NCI-H146 treated with DMSO at 0.1 percent for 48 hours (cell line): Measurements from ENCODE around the gene HNRNPUL2.
"Not testable (repeated sequence)": the region's sequence is repeated elsewhere in the genome, so short reads cannot be mapped to it uniquely, and the experiment has no call there.

Experiments
- DNase-seq: peaks from one replicate; lab custom pipeline; 2025; ENCODE audit not compliant: unreplicated experiment; lab: John Stamatoyannopoulos, UW

HNRNPUL2 gene

DNA sequence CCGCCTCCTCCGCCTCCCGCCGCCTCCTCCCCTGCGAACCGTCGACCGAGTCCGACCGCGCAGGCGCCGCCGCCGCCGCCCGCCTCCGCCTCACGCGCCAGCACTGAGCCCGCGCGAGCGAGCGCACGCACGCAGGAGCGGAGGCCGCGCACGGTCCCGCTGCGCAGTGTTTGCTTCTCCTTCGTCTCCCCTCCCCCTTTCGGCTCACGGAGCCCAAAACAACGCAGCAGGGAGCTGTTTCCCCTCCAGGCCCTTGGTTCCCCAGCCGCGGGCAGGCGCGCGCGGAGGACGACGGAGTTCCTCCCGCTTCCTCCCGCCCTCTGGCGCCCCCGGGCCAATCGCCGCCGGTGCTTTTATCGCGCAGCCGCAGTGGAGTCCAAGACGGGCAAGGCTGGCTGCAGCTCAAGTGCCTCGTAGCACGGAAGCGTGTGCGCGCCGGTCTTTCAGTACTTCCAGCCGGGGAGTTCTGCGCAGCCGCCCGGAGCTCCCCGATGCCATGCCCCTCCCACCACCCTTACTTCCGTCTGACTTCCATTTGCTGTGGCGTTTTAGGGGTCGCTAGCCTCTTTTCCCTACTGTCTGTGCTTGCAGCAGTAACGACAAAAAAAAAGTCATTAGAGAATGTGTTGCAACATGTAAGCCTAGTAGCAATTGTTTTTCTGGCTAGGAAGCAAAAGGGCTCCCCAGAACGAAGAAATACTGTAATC is at the start of gene HNRNPUL2:
HNRNPUL2 (minus strand) TSS at position 293 of the 707 bp plus-strand sequence. CDS start 301 bp downstream, outside the sequence.
- peak; percentile 95 for DNase-seq

DNA sequence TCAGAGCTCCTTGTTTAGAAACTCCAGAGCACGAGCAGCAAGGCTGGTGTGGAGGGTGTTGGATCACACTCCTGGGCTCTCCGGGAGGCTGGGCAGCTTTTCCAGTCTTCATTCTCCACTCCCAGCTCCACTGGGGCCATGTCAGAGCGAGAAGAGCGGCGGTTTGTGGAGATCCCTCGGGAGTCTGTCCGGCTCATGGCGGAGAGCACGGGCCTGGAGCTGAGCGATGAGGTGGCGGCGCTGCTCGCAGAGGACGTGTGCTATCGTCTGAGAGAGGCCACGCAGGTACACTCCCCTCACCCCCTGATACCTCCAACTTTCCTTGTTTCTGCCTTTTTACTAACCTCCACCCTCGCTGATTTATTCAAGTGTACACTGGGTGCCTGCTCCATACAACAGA is 48.4 kb upstream of the HNRNPUL2 start:
- DNase-seq: no peak

- DNase-seq: no peak
Observed at GRCh38 chr11:62774407-62774806, 47.1 kb upstream of the HNRNPUL2 start.

- DNase-seq: peak; percentile 92
Observed at GRCh38 chr11:62771144-62772021, 44.1 kb upstream of the HNRNPUL2 start, which contains the start of gene TAF6L. Gene TAF6L, plus strand, starts transcription at chr11:62771396. Its CDS starts 4,388 bp downstream, at chr11:62775784.

- no peak for DNase-seq
Observed at GRCh38 chr11:62770778-62771143, 43.5 kb upstream of the HNRNPUL2 start.

DNA sequence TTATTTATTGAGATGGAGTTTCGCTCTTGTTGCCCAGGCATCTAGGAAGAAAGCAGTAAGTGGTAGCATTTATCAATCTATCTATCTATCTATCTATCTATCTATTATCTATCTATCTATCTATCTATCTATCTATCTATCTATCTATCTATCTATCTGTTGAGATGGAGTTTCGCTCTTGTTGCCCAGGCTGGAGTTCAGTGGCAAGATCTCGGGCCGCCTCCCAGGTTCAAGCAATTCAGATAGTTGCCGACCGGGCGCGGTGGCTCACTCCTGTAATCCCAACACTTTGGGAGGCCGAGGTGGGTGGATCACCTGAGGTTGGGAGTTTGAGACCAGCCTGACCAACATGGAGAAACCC is 33.6 kb upstream of the HNRNPUL2 start:
- not testable (repeated sequence) for DNase-seq

DNA sequence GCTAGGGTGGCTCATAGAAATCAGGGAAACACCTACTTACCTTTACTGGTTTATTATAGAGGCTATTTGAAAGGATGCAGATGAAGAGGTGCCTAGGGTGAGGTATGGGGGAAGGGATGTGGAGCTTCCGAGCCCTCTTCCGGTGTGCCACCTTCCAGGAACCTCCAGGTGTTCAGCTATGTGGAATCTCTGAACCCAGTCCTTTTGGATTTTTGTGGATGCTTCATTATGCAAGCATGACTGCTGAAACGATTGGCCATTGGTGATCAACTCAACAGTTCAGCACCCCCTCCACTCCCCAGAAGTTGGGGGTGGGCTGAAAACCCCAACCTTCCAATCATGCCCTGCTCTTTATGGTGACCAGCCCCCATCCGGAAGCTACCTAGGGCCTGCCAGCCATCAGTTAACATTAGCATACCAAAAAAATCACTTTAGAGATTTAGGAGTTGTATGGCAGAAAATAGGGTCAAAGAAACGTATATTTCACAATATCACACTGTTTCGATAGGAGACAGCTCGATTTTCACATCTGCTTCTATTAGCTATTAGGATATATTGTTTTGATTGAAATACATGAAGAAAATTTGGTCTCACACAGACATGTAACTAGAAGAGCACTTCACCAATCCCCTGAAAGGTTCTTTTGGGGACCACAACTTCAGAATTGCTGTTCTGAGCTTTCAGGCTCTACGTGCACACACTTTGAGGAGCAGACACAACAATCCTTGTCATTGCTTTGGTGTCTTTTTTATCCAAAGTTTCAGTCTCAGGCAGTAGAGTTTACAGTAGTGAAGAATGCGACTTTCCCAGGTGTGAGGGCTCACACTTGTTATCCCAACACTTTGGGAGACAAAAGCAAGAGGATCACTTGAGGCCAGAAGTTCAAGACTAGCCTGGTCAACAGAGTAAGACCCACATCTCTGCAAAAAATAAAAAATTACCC is 30.9 kb upstream of the HNRNPUL2 start:
- DNase-seq: no peak

- no peak for DNase-seq
Observed at GRCh38 chr11:62755086-62755615, 27.9 kb upstream of the HNRNPUL2 start.

DNA sequence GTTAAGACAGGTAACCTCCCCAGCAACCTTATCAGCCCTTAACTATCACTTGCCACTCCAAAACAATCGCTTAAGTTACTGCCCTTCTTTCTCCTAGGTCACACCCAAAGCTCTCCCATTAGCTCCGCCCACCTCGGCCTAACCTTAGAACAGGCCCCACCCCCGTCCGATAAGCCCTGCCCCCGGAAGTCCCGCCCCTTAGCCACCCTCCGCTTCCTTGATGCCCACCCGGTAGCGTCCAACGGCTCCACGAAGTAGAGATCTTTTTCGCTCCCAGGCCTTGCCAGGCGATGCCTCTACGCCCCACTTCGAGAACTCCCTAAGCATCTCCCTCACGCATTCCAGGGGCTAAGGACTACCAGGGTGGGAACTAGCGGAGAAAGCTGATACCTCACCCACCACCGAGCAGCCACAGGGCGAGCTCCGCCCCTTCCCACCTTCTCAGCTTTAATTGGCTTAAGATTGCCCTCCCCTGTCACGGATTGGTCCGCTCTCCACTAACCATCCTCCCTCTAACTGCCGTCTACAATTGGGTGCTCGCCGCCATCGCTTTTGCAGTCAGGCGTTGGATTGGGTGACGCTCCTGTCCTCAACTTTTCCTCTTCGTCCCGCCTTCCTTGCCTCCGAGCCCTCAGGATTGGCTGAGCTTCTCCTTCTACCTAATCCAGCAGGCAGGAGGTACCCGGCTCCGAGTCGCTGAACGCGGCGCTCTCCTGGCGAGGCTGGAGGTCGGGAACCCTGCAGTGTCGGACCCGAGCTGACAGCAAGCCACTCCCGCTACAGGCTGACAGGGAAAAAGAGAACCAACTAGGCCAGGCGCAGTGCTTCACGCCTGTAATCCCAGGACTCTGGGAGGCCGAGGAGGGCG is 26.7 kb upstream of the HNRNPUL2 start, which contains the start of gene ZBTB3:
ZBTB3 (minus strand) TSS at position 425 of the 868 bp plus-strand sequence. CDS start 496 bp downstream, outside the sequence.
- peak; percentile 99 for DNase-seq

GRCh38 chr11:62752994-62753735 is 25.9 kb upstream of the HNRNPUL2 start:
- DNase-seq: no peak

GRCh38 chr11:62752177-62752785 is 25.0 kb upstream of the HNRNPUL2 start:
- no peak for DNase-seq

DNA sequence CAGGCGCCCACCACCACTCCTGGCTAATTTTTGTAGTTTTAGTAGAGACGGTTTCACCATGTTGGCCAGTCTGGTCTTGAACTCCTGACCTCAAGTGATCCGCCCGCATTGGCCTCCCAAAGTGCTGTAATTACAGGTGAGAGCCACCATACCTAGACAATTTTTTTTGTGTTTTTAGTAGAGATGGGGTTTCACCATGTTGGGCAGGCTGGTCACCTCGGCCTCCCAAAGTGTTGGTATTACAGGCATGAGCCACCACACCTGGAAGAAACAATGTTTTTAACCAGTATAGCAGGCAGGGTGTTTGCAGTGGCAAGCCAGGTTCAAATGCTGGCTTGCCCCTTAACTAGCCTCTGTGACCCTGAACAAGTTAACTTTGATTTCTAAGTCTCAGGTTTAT is 22.7 kb upstream of the HNRNPUL2 start:
- DNase-seq: not testable (repeated sequence)

GRCh38 chr11:62747475-62748160 is 20.4 kb upstream of the HNRNPUL2 start:
- no peak for DNase-seq

GRCh38 chr11:62737196-62737595 is 9.9 kb upstream of the HNRNPUL2 start:
- DNase-seq: no peak

DNA sequence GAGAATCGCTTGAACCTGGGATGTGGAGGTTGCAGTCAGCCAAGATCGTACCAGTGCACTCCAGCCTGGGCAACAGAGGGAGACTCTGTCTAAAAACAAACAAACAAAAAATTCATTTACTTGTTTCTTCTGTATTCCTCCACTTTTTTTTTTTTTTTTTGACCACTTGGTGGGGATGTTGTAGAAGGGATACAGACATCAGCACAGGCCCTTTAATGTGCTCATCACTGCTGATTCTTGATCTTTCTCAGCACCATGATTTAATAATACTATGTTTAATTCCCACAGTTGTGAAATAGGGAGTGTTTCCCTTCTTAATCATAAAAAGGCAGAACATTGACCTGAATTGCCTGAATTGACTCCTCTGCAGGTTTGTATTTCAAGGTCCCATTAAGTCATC is 5.6 kb upstream of the HNRNPUL2 start:
- no peak for DNase-seq

- DNase-seq: not testable (repeated sequence)
Observed at GRCh38 chr11:62730076-62730475, 2.8 kb upstream of the HNRNPUL2 start.

DNA sequence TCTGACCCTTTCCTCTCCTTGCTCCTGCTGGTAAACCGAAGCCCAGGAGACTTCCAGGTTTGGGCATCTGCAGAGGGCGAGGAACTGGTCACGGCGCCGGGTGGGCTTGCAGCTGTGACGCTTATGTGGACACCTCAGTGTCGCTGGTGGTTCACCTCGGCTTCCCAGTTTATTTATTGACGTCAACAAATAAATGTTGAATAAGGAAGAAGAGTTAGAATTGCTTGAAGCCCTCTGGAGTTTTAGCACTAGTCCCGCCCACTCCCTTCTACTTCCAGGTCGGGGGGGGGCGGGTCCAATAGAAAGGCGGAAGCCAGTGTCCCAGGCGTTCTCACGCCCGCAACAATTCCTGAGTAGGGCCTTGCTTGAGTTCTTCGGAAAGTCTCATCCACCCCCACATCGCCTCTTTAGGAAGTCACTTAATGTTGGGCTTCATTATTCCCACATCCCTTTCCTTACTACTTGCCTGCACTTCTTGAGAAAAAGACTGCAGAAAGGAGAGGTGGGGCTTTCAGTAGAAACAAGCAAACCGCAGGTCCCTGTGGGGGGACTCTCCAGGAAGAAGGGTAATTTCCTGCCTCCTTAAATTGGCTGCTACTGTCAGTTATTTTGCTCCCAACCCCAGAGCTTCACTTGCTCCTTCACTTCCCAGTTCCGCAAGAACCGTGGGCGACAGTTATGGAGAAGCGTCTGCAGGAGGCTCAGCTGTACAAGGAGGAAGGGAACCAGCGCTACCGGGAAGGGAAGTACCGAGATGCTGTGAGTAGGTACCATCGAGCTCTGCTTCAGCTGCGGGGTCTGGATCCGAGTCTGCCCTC is 1.1 kb upstream of the HNRNPUL2 start, which contains the start of gene TTC9C:
TTC9C (plus strand) TSS at position 316 of the 818 bp plus-strand sequence; CDS start at position 679, 363 bp downstream.
- peak; percentile 82 for DNase-seq
